Subcutaneous abdominal adipose tissue (tissue), 5 donors: ENCODE data around the gene ZFYVE21.

Source experiments
- H3K27ac ChIP-seq: one replicate; pipeline ENCODE4 v1.7.0; 2013; ENCODE audit warnings: low read depth, mild to moderate bottlenecking, inconsistent platforms, low read length, moderate library complexity
- H3K27me3 ChIP-seq, 5 donors: one replicate each; pipeline ENCODE4 v1.7.0; 2013; ENCODE audit warnings: low read length in 5 of 5, inconsistent platforms in 1 of 5; ENCODE audit not compliant: control insufficient read depth in 5 of 5, insufficient read depth in 4 of 5
- H3K36me3 ChIP-seq, 5 donors: one replicate each; pipeline ENCODE4 v1.7.0; 2013; ENCODE audit warnings: low read length in 5 of 5; ENCODE audit not compliant: control insufficient read depth in 5 of 5, insufficient read depth in 5 of 5
- H3K4me1 ChIP-seq, 5 donors: one replicate each; pipeline ENCODE4 v1.7.0; 2013; ENCODE audit warnings: low read length in 5 of 5, mild to moderate bottlenecking in 3 of 5, moderate library complexity in 1 of 5; ENCODE audit not compliant: control insufficient read depth in 5 of 5, insufficient read depth in 5 of 5
- H3K4me3 ChIP-seq, 5 donors: one replicate each; pipeline ENCODE4 v1.7.0; 2013; ENCODE audit warnings: low read length in 5 of 5, low read depth in 1 of 5
- H3K9ac ChIP-seq, 5 donors: one replicate each; pipeline ENCODE4 v1.7.0; 2013; ENCODE audit warnings: low read length in 5 of 5, mild to moderate bottlenecking in 4 of 5, moderate library complexity in 3 of 5
- H3K9me3 ChIP-seq, 5 donors: one replicate each; pipeline ENCODE4 v1.7.0; 2013; ENCODE audit warnings: low read length in 5 of 5; ENCODE audit not compliant: control insufficient read depth in 5 of 5
- donor health status: healthy.
- donor health status: healthy.
- donor health status: healthy.
- donor health status: healthy.
- donor health status: healthy.

The ZFYVE21 gene

DNA sequence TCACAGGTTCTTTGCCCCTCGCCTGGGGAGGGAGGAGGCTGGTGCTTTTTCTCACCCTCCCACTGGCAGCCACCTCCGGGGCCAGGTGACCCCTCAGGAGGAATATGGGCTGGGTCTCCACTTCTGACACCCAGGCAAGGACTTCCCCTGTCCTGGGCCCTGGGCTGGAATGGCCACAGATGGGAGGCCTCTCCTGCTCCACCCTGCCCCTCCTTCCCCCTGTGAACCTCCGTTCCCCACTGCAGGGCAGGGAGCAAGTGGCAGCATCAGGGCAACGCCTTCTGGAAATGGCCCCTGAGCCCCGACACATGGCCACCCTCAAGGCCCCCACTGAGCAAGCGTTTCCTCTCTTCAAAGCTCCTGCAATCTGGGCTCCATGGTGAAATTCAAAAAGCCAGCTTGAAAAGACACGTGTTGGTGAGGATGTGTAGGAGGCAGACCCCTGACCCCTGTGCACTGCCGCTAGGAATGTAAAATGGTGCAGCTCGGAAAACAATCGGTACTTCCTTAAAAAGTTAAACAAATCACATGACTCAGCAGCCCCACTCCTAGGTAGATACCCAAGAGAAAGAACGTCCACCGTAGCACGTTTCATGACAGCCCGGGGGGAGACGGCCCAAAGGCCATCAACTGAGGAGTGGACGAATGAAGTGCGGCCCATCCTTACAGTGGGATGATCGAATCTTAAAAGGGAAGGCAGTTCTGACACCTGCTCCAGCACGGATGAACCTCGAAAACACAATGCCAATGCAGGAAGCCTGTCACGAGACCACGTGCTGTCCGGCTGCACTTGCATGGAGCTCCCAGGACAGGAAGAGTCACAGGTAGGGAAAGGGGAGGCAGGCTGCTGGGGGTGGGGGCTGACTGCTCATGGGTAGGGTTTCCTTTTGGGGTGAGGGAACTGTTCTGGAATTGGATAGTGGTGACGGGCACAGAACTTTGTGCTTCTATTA, 11.9 kb upstream of the ZFYVE21 start:
- H3K27me3 ChIP-seq = no peaks in the 10 kb centered on the region
- peak overlapping the region in 1 of 5 donors; percentile 14 for H3K4me3 ChIP-seq
- H3K4me1 ChIP-seq = peaks cover 0 to 72% (median 52%) of the 10 kb centered on the region in 5 donors
- H3K9me3 ChIP-seq = no peaks in the 10 kb centered on the region
- H3K36me3 ChIP-seq = peaks cover 0 to 78% (median 58%) of the 10 kb centered on the region in 5 donors
- H3K27ac ChIP-seq = no peak overlapping the region
- H3K9ac ChIP-seq = peak overlapping the region in 1 of 5 donors; percentile 53

DNA sequence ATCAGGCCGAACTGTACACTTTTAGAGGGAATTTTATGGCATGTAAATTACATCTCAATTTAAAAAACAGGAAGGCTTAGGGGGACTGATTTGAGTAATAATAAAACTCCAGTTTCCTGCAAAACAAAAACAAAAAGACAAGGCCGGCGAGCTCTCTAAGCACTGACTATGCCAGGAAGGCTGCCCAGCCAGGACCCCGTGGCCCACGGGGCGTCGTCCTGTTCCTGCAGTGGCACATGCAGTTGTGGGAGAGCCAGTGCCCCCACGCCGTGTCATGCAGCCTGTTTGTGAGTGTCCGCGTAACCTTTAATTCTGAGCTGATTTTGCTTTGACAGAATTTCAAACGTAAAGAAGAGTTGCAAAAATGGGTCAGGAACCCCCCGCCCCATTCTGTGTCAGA, 10.9 kb upstream of the ZFYVE21 start:
- Histone ChIP-seq H3K9ac (peak overlapping the region in 1 of 5 donors; percentile 13), H3K36me3 (peaks cover 0 to 68% (median 48%) of the 10 kb centered on the region in 5 donors), H3K4me1 (peaks cover 0 to 72% (median 45%) of the 10 kb centered on the region in 5 donors), H3K9me3 (no peaks in the 10 kb centered on the region), H3K4me3 (no peak overlapping the region), H3K27ac (no peak overlapping the region), H3K27me3 (no peaks in the 10 kb centered on the region)

DNA sequence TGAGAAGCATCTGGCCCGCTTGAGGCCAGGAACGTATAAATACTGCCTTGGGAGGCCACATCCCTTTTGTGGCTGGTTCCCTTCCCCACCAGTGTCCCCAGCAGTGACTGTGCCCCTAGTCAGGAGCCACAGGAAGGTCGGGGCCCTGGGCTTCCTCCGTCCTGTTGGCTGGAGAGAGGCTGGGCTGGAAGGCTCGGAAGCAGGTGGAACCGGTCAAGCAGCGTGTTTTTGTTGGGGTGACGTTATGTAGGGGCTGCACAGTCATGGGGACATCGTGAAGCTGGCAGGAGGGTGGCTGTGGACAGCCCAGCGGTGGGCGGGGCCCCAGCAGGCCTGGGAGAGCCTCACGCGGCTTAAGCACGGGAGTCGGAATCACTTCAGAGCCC, 10.5 kb upstream of the ZFYVE21 start:
- peak overlapping the region in 1 of 5 donors; percentile 13 for H3K9ac ChIP-seq
- no peaks in the 10 kb centered on the region for H3K9me3 ChIP-seq
- no peak overlapping the region for H3K27ac ChIP-seq
- H3K36me3 ChIP-seq = peaks cover 0 to 63% (median 46%) of the 10 kb centered on the region in 5 donors
- H3K4me1 ChIP-seq = peaks cover 0 to 68% (median 41%) of the 10 kb centered on the region in 5 donors
- no peak overlapping the region for H3K4me3 ChIP-seq
- H3K27me3 ChIP-seq = no peaks in the 10 kb centered on the region

DNA sequence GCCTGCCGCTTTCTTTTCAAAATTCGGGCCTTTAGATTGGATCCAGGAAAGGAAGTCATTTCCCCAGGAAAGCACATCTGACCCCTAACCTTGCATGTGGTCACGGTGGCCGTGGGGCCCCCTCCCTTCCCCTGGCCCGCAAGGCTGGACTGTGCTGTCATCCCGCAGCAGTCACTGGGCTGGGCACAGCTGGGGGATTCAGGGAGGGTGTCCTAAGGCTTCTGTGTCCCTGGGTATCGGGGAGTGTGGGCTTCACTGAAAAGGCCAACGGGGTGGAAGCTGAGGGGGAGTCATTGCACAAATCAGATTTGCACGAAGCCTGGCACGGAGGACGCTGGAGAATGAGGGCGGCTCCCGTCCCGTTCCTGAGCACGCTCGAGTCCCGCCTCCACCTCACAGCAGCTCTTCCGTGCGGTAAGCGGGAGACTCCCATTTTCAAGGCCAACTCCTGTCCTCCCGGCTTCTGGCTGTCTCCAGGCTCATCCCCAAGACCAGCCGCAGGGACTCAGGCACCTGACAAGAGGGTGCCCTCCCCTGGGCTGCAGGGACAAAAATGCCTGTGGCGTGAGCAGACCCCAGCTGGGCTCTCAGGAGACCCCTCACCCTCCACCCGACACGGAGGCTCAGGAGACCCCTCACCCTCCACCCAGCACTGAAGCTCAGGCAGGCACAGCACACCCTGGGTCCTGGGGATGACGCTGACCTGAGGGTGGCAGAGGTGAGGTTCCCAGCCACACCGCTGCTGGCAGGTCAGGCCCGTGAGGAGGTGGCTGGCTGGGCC, 9.9 kb upstream of the ZFYVE21 start:
- Histone ChIP-seq H3K9ac (no peak overlapping the region), H3K4me1 (peaks cover 0 to 62% (median 35%) of the 10 kb centered on the region in 5 donors), H3K4me3 (peak overlapping the region in 3 of 5 donors; percentile 6 to 21 (median 18)), H3K36me3 (peaks cover 0 to 58% (median 44%) of the 10 kb centered on the region in 5 donors), H3K27me3 (no peaks in the 10 kb centered on the region), H3K27ac (peak overlapping the region; percentile 16), H3K9me3 (no peaks in the 10 kb centered on the region)

DNA sequence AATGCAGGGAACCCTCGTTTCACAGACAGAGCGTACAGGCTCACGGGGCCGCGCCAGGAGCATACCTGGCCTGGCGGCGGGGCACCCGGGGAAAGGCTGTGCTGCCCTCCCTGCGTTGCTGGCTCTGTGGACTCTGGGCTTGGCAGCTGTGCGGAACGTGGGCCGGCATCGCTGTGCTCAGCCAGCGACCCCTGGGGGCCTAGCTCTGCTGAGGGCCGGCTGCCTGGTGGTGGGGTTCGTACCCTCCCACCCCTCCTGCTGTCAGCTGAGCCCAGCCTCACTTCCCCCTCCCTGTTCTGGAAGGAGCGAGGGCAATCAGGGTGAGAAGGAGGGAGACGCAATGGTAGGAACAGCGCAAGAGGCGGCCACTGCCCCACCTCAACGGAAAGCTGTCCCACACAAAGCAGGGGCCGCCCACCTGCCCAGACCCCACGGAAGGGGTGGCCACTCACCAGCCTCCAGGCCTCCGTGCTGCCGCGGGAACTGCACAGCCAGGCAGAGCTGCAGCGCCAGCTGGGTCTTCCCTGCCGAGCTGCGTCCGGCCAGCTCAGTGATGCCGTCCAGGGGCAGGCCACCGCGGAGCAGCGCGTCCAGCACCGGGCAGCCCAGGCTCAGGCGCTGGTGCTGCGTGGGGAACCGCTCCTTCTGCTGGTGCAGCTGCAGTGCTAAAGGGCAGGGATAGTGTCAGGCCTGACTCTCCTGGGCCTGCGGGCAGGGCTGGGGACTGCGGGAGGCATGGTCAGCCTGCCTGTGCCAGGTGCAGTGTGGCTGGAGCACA, 8.9 kb upstream of the ZFYVE21 start:
- H3K27ac ChIP-seq = no peak overlapping the region
- peaks cover 3 to 62% (median 32%) of the 10 kb centered on the region in 5 donors for H3K4me1 ChIP-seq
- no peak overlapping the region for H3K9ac ChIP-seq
- H3K4me3 ChIP-seq = no peak overlapping the region
- no peaks in the 10 kb centered on the region for H3K27me3 ChIP-seq
- no peaks in the 10 kb centered on the region for H3K9me3 ChIP-seq
- H3K36me3 ChIP-seq = peaks cover 0 to 49% (median 39%) of the 10 kb centered on the region in 5 donors

DNA sequence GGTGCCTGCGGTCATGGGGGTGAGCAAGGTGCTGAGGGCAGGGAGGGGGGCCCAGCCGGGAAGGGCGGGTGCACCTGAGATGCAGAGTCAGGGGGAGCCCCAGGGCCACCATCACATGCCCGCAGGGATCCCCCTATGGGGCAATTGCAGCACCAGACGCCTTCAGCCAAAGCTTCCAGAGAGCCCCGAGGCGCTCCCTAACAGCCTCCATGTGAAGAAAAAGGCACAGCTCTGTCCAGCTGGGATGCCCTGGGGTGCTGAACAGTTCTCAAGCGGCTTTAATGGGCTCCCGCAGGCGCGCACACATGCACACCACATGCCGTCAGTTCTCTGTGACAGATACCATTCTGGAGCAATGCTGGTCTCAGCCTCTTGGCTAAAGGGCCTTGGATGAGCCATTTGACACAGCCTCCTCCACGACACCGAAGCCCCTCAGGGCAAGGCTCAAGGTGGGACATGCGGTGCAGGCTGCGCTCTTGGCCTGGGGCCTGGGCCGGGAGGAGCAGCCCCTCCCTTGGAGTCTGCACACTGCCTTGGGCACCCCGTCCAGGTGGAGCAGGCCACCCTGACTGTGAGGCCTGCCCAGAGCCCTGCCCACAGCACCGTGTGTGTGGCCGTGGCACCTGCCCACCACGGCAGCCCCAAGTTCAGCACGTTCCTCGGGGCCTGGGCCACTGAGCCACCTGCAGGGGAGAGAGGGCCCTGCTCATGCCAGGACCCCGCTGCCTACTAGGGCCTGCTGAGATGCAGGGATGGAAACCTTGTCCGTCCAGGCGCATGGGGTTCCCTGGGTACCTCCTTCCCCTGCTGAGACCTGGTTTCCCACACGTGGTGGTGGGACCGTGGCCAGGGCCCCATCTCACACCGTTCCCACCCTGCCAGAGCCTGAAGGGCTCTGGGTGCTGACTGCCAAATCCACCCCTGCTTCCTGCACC, 8.0 kb upstream of the ZFYVE21 start:
- Histone ChIP-seq H3K36me3 (peaks cover 0 to 41% (median 30%) of the 10 kb centered on the region in 5 donors), H3K4me1 (peaks cover 6 to 63% (median 32%) of the 10 kb centered on the region in 5 donors), H3K9ac (no peak overlapping the region), H3K27ac (no peak overlapping the region), H3K27me3 (no peaks in the 10 kb centered on the region), H3K4me3 (no peak overlapping the region), H3K9me3 (no peaks in the 10 kb centered on the region)

DNA sequence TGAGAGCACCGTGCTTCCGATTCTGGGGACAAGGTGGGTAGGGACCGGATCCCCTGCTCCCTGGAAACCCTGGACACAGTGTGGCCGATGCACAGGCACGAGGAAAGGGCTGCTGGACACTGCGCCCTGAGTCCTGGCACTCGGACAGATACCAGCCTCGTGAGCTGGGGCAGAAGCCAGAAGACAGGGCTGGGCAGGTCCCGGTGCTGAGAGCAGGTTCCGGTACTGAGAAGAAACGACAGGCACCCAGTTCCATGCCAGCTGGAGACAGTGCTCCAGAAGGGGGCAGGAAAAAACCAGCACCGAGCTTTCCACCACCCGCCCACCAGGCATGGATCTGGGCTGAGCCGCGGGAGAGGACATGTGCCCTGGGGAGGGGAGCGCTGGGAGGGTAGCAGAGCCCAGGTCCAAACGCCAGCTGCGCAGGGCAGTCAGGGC, 6.8 kb upstream of the ZFYVE21 start:
- Histone ChIP-seq H3K27me3 (no peaks in the 10 kb centered on the region), H3K4me3 (no peak overlapping the region), H3K27ac (no peak overlapping the region), H3K4me1 (peaks cover 6 to 61% (median 36%) of the 10 kb centered on the region in 5 donors), H3K36me3 (peaks cover 0 to 29% (median 19%) of the 10 kb centered on the region in 5 donors), H3K9ac (no peak overlapping the region), H3K9me3 (no peaks in the 10 kb centered on the region)

DNA sequence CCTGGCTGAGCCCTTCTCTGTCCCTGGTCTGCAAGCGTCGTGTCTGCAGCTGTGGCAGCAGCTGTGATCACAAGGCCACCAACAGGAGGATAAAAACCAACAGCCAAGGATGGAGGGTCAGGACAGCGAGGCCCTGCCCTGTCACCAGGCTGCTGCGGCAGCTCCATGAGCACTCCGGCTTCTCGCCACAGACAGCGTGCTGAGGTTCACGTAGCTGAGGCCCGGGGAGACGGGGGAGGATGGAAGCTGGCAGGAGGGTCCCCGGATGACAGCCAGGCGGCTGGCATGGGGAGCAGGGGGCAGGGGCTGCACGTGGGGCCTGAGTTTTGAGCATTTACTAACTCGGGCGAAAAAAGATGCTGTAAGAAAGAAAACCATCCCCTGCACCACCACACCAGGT, 5.8 kb upstream of the ZFYVE21 start:
- no peak overlapping the region for H3K4me3 ChIP-seq
- peaks cover 0 to 26% (median 17%) of the 10 kb centered on the region in 5 donors for H3K36me3 ChIP-seq
- no peaks in the 10 kb centered on the region for H3K9me3 ChIP-seq
- no peak overlapping the region for H3K27ac ChIP-seq
- H3K4me1 ChIP-seq = peaks cover 6 to 61% (median 44%) of the 10 kb centered on the region in 5 donors
- no peak overlapping the region for H3K9ac ChIP-seq
- no peaks in the 10 kb centered on the region for H3K27me3 ChIP-seq
